ENCODE measurements around the gene OTUD7B.

The OTUD7B gene

GRCh38 chr1:150008699-150009098 lies 1.8 kb downstream of the OTUD7B start:
- TF ChIP-seq CREB1 (IDR thresholded peaks at IDR 0.05; ENCODE audit: low read depth), result no peak
- no peak for TF ChIP-seq REST (IDR thresholded peaks at IDR 0.05; ENCODE audit: low read depth)
- no peak for TF ChIP-seq FOXM1 (IDR thresholded peaks at IDR 0.05; ENCODE audit: borderline replicate concordance, low read depth)
- TF ChIP-seq TCF12 (IDR thresholded peaks at IDR 0.05; ENCODE audit: low read depth), result no peak
- no peak for TF ChIP-seq ZBTB7A (IDR thresholded peaks at IDR 0.05; ENCODE audit: low read depth)
- TF ChIP-seq EGR1 (IDR thresholded peaks at IDR 0.05), result no peak
- TF ChIP-seq CEBPB (IDR thresholded peaks at IDR 0.05), result no peak
- TF ChIP-seq EP300 (IDR thresholded peaks at IDR 0.05; ENCODE audit: borderline replicate concordance), result no peak
- TF ChIP-seq NFIC (IDR thresholded peaks at IDR 0.05), result no peak
- no peak for TF ChIP-seq YY1 (IDR thresholded peaks at IDR 0.05; ENCODE audit: low read depth)
- no peak for TF ChIP-seq TEAD4 (IDR thresholded peaks at IDR 0.05)
- TF ChIP-seq USF1 (IDR thresholded peaks at IDR 0.05), result no peak
- no peak for TF ChIP-seq MAX (IDR thresholded peaks at IDR 0.05)

- no peak for TF ChIP-seq TCF12 (IDR thresholded peaks at IDR 0.05; ENCODE audit: low read depth)
- no peak for TF ChIP-seq RAD21 (IDR thresholded peaks at IDR 0.05; ENCODE audit: low read depth)
- TF ChIP-seq EP300 (IDR thresholded peaks at IDR 0.05; ENCODE audit: borderline replicate concordance), result no peak
- no peak for TF ChIP-seq TEAD4 (IDR thresholded peaks at IDR 0.05)
- TF ChIP-seq TAF1 (IDR thresholded peaks at IDR 0.05; ENCODE audit: low read depth), result no peak
- no peak for TF ChIP-seq FOXM1 (IDR thresholded peaks at IDR 0.05; ENCODE audit: borderline replicate concordance, low read depth)
- TF ChIP-seq CEBPB (IDR thresholded peaks at IDR 0.05), result no peak
- TF ChIP-seq YY1 (IDR thresholded peaks at IDR 0.05; ENCODE audit: low read depth), result no peak
- no peak for TF ChIP-seq CREB1 (IDR thresholded peaks at IDR 0.05; ENCODE audit: low read depth)
- no peak for TF ChIP-seq NFIC (IDR thresholded peaks at IDR 0.05)
- no peak for TF ChIP-seq REST (IDR thresholded peaks at IDR 0.05; ENCODE audit: low read depth)
- no peak for TF ChIP-seq EGR1 (IDR thresholded peaks at IDR 0.05)
- TF ChIP-seq USF1 (IDR thresholded peaks at IDR 0.05), result no peak
- no peak for TF ChIP-seq ZBTB7A (IDR thresholded peaks at IDR 0.05; ENCODE audit: low read depth)
- no peak for TF ChIP-seq MAX (IDR thresholded peaks at IDR 0.05)
Measured at GRCh38 chr1:150006881-150007421, 3.6 kb downstream of the OTUD7B start.

GRCh38 chr1:150005606-150006005 lies 4.9 kb downstream of the OTUD7B start:
- TF ChIP-seq RAD21 (IDR thresholded peaks at IDR 0.05; ENCODE audit: low read depth) (no peak), TCF12 (IDR thresholded peaks at IDR 0.05; ENCODE audit: low read depth) (no peak), TAF1 (IDR thresholded peaks at IDR 0.05; ENCODE audit: low read depth) (no peak), NFIC (IDR thresholded peaks at IDR 0.05) (no peak), EGR1 (IDR thresholded peaks at IDR 0.05) (no peak), EP300 (IDR thresholded peaks at IDR 0.05; ENCODE audit: borderline replicate concordance) (no peak), CREB1 (IDR thresholded peaks at IDR 0.05; ENCODE audit: low read depth) (no peak), FOXM1 (IDR thresholded peaks at IDR 0.05; ENCODE audit: borderline replicate concordance, low read depth) (no peak), CEBPB (IDR thresholded peaks at IDR 0.05) (no peak), USF1 (IDR thresholded peaks at IDR 0.05) (no peak), REST (IDR thresholded peaks at IDR 0.05; ENCODE audit: low read depth) (no peak), MAX (IDR thresholded peaks at IDR 0.05) (no peak), ZBTB7A (IDR thresholded peaks at IDR 0.05; ENCODE audit: low read depth) (no peak), YY1 (IDR thresholded peaks at IDR 0.05; ENCODE audit: low read depth) (no peak), TEAD4 (IDR thresholded peaks at IDR 0.05) (no peak)

All from Ishikawa (cell line).